Measurements from ENCODE around the gene MPIG6B. TPM values are rescaled to one million over a fixed set of nuclear protein-coding genes. Genes with fewer than 3 reads are reported as not detected.

MPIG6B gene
- total RNA-seq, 1 donor from 2014 or later: not detected

GRCh38 chr6:31701666-31702404 is 21.3 kb upstream of the MPIG6B start:
- Histone ChIP-seq H3K36me3 (ENCODE audit: insufficient read depth, low read length) (peaks cover 5% of the 10 kb centered on the region), H3K4me2 (ENCODE audit: low read length) (peak overlapping the region; percentile 92), H3K4me3 (ENCODE audit: insufficient read depth, low read depth, low read length) (peak overlapping the region; percentile 89), H3K27ac (ENCODE audit: low read depth, low read length) (peak overlapping the region; percentile 93), H3K9ac (ENCODE audit: low read length) (peak overlapping the region; percentile 89), H3K79me2 (ENCODE audit: insufficient read depth, low read length) (peaks cover 38% of the 10 kb centered on the region), H4K20me1 (ENCODE audit: insufficient read depth, low read length) (peaks cover 34% of the 10 kb centered on the region), H3K27me3 (ENCODE audit: insufficient read depth, low read length) (no peaks in the 10 kb centered on the region), H2AFZ (ENCODE audit: low read depth, low read length) (peak overlapping the region; percentile 82), H3K9me3 (ENCODE audit: insufficient read depth, low read depth, low read length) (no peaks in the 10 kb centered on the region), H3K4me1 (ENCODE audit: insufficient read depth, low read length) (peaks cover 18% of the 10 kb centered on the region)
- peak overlapping the region; percentile 99 for H3K4me3 Mint-ChIP-seq (ENCODE audit: unreplicated experiment)
- H3K9me3 Mint-ChIP-seq (ENCODE audit: unreplicated experiment): no peaks in the 10 kb centered on the region
- peaks cover 1% of the 10 kb centered on the region for H3K27me3 Mint-ChIP-seq (ENCODE audit: low read depth, unreplicated experiment)
- DNase-seq (ENCODE audit: low read depth): no peak
- FAIRE-seq: no peak
- H3K36me3 Mint-ChIP-seq (ENCODE audit: low read depth, unreplicated experiment): peaks cover 4% of the 10 kb centered on the region
- H3K27ac Mint-ChIP-seq (ENCODE audit: unreplicated experiment): peak overlapping the region; percentile 92
- H3K4me1 Mint-ChIP-seq (ENCODE audit: low read depth, unreplicated experiment): peaks cover 17% of the 10 kb centered on the region
- TF ChIP-seq EZH2 (IDR thresholded peaks at IDR 0.05; ENCODE audit: insufficient read depth, low read length): no peak
- TF ChIP-seq CTCF (IDR thresholded peaks at IDR 0.05; ENCODE audit: insufficient read depth, low read depth, low read length): no peak

- Histone ChIP-seq H4K20me1 (ENCODE audit: insufficient read depth, low read length) (peaks cover 28% of the 10 kb centered on the region), H3K9ac (ENCODE audit: low read length) (peak overlapping the region; percentile 89), H3K4me2 (ENCODE audit: low read length) (peak overlapping the region; percentile 92), H3K4me3 (ENCODE audit: insufficient read depth, low read depth, low read length) (peak overlapping the region; percentile 89), H3K4me1 (ENCODE audit: insufficient read depth, low read length) (peaks cover 18% of the 10 kb centered on the region), H3K27ac (ENCODE audit: low read depth, low read length) (peak overlapping the region; percentile 93), H3K9me3 (ENCODE audit: insufficient read depth, low read depth, low read length) (no peaks in the 10 kb centered on the region), H3K27me3 (ENCODE audit: insufficient read depth, low read length) (no peaks in the 10 kb centered on the region), H2AFZ (ENCODE audit: low read depth, low read length) (peak overlapping the region; percentile 82), H3K79me2 (ENCODE audit: insufficient read depth, low read length) (peaks cover 38% of the 10 kb centered on the region), H3K36me3 (ENCODE audit: insufficient read depth, low read length) (peaks cover 5% of the 10 kb centered on the region)
- Mint-ChIP-seq H3K36me3 (ENCODE audit: low read depth, unreplicated experiment) (peaks cover 4% of the 10 kb centered on the region), H3K9me3 (ENCODE audit: unreplicated experiment) (no peaks in the 10 kb centered on the region), H3K27me3 (ENCODE audit: low read depth, unreplicated experiment) (peaks cover 4% of the 10 kb centered on the region), H3K4me3 (ENCODE audit: unreplicated experiment) (peak overlapping the region; percentile 99), H3K4me1 (ENCODE audit: low read depth, unreplicated experiment) (peaks cover 16% of the 10 kb centered on the region), H3K27ac (ENCODE audit: unreplicated experiment) (peak overlapping the region; percentile 92)
- peak; percentile 4 for DNase-seq (ENCODE audit: low read depth)
- no peak for FAIRE-seq
- TF ChIP-seq CTCF (IDR thresholded peaks at IDR 0.05; ENCODE audit: insufficient read depth, low read depth, low read length) (no peak), EZH2 (IDR thresholded peaks at IDR 0.05; ENCODE audit: insufficient read depth, low read length) (no peak)
Observed at GRCh38 chr6:31702405-31702818, 20.8 kb upstream of the MPIG6B start.
